ENCODE results near the gene SCML2.
"Not testable (repeated sequence)": the region's sequence is repeated elsewhere in the genome, so short reads cannot be mapped to it uniquely, and the experiment has no call there.

Gene SCML2

GRCh38 chrX:18271309-18271708, 83.2 kb downstream of the SCML2 start:
- DNase-seq (ENCODE audit: low read depth), result no peak

GRCh38 chrX:18255059-18255458, 99.4 kb downstream of the SCML2 start:
- no peak for DNase-seq (ENCODE audit: low read depth)

- DNase-seq (ENCODE audit: low read depth), result no peak
Observed at GRCh38 chrX:18252644-18253359, 101.7 kb downstream of the SCML2 start.

- not testable (repeated sequence) for DNase-seq (ENCODE audit: low read depth)
Observed at GRCh38 chrX:18229646-18230045, 124.8 kb downstream of the SCML2 start.

GRCh38 chrX:18228069-18228468, 126.4 kb downstream of the SCML2 start:
- no peak for DNase-seq (ENCODE audit: low read depth)

- no peak for DNase-seq (ENCODE audit: low read depth)
Observed at GRCh38 chrX:18227458-18227857, 127.0 kb downstream of the SCML2 start.

GRCh38 chrX:18220786-18221185, 133.7 kb downstream of the SCML2 start, which contains the start of gene BEND2:
Gene BEND2, minus strand, starts transcription at chrX:18220886. Its CDS starts 136 bp downstream, at chrX:18220750.
- DNase-seq (ENCODE audit: low read depth), result no peak

GRCh38 chrX:18210470-18210869, 144.0 kb downstream of the SCML2 start:
- DNase-seq (ENCODE audit: low read depth), result no peak

- no peak for DNase-seq (ENCODE audit: low read depth)
Observed at GRCh38 chrX:18206657-18207056, 147.8 kb downstream of the SCML2 start.

- DNase-seq (ENCODE audit: low read depth), result no peak
Observed at GRCh38 chrX:18203631-18204030, 150.9 kb downstream of the SCML2 start.

- DNase-seq (ENCODE audit: low read depth), result no peak
Observed at GRCh38 chrX:18194688-18195087, 159.8 kb downstream of the SCML2 start.

All from GM04503 (cell line).